SK-N-MC (cell line): ENCODE measurements around the gene FHIP1B.

Source experiments
- EZH2 ChIP-seq: fragments of 200-600 bp; sonication (generic); IDR thresholded peaks from one replicate; pipeline ENCODE4 v1.6.1; 2017; ENCODE audit warnings: antibody characterized with exemption
- POLR2AphosphoS5 ChIP-seq: IDR thresholded peaks from 2 replicates; pipeline ENCODE4 v1.6.1; 2012; ENCODE audit warnings: mild to moderate bottlenecking, low read depth, low read length, borderline replicate concordance

DNA sequence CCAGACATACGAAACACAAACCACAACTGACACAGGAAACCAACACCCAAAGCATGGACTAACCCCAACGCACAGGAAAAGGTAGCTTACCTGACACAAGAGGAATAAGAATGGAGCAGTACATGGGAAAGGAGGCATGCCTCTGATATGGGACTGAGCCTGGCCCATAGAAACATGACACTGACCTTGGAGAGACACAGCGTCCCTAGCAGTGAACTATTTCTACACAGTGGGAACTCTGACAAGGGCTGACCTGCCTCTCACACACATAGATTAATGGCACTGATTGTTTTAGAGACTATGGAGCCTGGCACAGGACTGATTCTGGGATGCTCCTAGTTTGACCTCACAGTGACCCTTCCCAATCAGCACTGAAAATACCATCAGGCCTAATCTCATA, 37.2 kb upstream of the FHIP1B start:
- no peak for TF ChIP-seq POLR2AphosphoS5
- TF ChIP-seq EZH2, result no peak
